ENCODE data around the gene GRAP2.
"Not testable (repeated sequence)": the region's sequence is repeated elsewhere in the genome, so short reads cannot be mapped to it uniquely, and the experiment has no call there.

Gene GRAP2

DNA sequence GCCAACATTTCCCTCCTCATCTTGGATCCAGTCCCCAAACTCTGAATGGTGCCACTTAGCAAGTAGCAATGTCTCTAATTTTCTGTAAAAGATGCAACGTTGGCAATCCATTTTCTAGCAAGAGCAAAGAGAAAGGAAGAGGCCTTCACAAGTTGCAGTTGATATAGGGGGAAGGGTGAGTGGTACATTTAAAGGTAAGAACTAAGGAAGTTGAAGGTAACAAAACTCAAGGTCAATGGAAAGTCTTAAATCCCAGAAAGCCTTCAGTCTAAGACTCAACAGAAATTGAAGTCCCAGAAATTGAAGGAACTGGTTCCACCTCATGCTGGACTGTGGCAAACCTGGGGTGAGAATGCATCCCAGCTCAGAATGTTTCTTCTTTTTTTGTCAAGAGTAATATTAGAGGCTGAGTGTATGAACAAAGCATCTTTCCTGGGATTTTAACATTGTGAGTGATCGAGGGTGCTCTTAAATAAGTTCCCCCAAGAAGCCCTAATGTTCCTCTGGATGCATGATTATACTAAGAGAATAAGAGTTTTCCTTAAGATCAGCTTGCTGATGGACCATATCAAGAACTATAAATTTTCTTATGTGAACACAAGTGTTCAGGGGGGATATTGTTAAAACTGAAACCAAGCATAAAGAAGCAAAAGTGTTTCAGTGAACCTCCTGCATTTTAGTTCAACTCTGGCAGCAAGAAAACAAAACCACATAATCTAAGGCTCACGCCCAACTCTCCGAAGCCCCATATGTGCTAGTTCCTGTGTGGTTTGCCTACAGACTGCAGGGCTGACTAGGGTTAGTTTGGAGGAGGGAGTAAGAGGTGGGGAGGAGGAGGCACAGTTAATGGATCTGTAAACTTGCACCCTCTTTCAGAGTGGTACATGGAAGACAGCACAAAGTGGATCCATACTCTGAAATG is at the start of gene GRAP2:
TSS of gene GRAP2 (plus strand) at position 779 of the 922 bp plus-strand sequence. CDS start 46,023 bp downstream, outside the sequence.
- no peak for DNase-seq (ENCODE audit: low read depth)

DNA sequence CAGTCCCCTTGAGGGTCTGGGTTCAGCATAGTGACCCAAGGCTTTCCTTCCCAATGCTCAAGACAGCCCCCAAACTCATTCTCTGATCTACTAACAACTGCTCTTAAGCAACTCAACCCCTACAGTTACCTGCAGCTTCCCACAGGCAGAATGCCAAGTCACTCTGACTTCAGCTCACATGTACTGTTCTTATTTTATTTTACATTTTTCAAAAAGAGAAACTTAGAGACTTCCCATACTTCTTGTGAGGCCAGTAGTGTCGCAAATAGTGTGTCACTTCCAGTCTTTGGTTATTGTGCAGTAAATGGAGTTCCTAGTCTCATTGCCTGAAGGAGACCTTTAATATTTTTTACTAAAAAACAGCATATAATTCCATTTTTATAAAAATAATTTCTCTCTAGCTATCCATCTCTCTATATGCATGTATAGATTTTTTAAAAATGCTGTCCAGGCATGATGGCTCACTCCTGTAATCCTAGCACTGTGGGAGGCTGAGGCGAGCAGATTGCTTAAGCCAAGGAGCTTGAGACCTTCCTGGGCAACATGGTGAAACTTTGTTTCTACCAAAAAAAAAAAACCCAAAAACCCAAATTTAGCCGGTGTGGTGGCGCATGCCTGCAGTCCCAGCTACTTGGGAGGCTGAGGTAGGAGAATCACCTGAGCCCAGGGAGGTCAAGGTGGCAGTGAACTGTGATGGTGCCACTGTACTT is 49.1 kb upstream of the GRAP2 start:
- DNase-seq (ENCODE audit: low read depth) = no peak

DNA sequence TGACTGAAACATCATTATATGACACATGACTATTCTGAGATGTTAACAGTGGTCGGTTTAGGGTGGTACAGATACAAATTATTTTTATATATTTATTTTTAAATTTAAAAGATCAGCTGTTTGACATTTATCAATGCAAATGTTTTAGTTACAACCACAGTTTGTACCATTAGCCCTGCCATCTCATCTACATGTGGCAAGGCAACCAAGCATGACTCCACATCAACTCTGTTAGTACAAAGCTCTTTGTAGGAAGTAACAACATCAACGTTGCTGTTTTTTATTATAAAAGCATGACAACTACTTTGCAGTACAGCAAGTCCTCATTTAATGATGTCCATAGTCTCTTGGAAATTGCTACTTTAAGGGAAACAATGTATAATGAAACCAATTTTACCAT is 48.1 kb upstream of the GRAP2 start:
- DNase-seq (ENCODE audit: low read depth) = no peak

DNA sequence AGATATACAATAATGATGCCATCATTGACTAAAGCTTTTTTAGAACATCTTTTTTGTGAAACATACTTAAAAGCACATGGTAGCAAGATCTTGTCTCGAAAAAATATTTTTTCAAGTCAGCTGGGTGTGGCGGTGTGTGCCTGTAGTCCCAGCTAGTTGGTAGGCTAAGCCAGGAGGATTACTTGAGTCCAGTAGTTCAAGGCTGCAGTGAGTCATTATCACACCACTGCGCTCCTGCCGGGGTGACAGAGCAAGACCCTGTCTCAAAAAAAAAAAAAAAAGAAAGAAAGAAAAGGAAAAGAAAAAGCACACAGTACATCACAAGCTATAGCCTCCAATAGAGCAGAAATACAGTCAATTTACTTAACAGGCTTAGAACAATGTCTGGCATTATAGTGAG is 44.3 kb upstream of the GRAP2 start:
- DNase-seq (ENCODE audit: low read depth) = no peak

- DNase-seq (ENCODE audit: low read depth) = no peak
Measured at GRCh38 chr22:39859903-39860588, 40.8 kb upstream of the GRAP2 start.

DNA sequence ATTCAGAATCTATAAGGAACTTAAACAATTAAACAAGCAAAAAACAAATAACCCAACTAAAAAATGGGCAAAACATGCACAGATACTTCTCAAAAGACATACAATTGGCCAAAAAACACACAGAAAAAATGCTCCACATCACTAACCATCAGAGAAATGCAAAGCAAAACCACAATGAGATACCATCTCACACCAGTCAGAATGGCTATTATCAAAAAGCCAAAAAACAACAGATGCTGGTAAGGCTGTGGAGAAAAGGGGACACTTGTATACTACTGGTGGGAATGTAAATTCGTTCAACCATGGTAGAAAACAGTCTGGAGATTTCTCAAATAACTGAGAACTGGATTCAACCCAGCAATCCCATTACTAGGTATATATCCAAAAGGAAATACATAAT is 32.1 kb upstream of the GRAP2 start:
- DNase-seq (ENCODE audit: low read depth) = no peak

GRCh38 chr22:39869797-39870196 is 31.1 kb upstream of the GRAP2 start:
- not testable (repeated sequence) for DNase-seq (ENCODE audit: low read depth)

GRCh38 chr22:39871008-39871798 is 29.7 kb upstream of the GRAP2 start:
- no peak for DNase-seq (ENCODE audit: low read depth)

DNA sequence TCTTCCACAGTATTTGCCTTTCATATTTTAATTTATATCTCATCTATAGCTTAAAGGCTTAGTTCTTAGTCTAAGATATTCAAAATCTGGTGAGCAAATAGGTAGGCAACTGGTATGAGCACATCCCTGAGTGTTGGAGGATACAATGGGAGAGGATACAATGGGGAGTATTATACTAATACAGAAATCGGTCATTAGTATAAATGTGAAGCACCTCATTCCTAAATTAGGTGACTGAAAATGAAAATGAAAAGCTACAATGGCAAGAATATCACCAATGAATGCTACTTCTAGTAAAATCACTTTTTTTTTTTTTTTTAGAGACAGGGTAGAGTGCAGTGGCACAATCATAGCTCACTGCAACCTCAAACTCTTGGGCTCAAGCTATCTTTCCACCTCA is 28.3 kb upstream of the GRAP2 start:
- no peak for DNase-seq (ENCODE audit: low read depth)

GRCh38 chr22:39873965-39874364 is 26.9 kb upstream of the GRAP2 start:
- DNase-seq (ENCODE audit: low read depth) = no peak

DNA sequence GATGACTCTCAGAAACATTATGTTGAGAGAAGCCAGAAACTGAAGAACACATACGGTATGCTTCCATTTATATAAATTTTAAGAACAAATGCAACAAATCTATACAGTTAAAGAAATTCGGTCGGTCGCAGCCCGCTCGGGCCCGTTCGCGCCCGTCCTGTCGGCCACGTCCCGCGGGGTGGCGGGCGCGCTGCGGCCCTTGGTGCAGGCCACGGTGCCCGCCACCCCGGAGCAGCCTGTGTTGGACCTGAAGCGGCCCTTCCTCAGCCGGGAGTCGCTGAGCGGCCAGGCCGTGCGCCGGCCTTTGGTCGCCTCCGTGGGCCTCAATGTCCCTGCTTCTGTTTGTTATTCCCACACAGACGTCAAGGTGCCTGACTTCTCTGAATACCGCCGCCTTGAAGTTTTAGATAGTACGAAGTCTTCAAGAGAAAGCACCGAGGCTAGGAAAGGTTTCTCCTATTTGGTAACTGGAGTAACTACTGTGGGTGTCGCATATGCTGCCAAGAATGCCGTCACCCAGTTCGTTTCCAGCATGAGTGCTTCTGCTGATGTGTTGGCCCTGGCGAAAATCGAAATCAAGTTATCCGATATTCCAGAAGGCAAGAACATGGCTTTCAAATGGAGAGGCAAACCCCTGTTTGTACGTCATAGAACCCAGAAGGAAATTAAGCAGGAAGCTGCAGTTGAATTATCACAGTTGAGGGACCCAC is 25.6 kb upstream of the GRAP2 start:
- DNase-seq (ENCODE audit: low read depth) = not testable (repeated sequence)

DNA sequence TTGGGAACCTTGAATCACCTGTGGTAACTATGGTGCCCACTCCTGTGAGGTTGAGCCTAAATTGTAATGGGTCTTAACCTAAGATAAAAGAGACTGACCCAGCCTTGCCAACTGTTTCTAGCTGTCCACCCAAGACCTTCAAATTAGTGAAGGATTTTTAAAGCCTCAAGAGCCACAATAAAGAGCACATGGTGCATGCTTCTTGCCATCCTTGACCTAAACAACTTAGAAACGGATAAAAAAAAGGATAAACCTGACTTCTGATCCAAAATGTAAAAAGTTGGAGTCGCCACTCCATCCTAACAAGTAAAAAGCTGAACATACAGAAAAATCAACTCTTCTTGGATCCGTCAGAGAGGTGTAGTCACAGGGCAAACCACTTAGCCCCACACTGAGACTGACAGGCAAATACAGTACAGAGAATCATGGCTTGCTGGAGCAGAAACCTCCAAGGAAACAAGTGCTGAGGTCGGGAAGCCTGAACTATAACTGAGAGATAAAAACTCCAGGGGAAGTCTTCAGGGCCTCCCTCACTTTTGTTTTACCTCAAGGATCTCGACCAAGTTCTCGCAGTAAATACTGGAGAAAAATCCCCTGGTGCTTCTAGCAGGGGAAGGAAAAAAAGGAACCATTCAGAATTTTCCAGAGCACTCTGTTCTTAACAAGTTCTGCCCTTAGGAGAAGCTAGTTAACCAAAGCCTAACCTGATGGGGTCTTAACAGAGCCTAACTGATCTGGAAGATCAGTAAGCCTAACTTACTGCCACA is 23.6 kb upstream of the GRAP2 start:
- no peak for DNase-seq (ENCODE audit: low read depth)

GRCh38 chr22:39880722-39881121 is 20.2 kb upstream of the GRAP2 start:
- no peak for DNase-seq (ENCODE audit: low read depth)

DNA sequence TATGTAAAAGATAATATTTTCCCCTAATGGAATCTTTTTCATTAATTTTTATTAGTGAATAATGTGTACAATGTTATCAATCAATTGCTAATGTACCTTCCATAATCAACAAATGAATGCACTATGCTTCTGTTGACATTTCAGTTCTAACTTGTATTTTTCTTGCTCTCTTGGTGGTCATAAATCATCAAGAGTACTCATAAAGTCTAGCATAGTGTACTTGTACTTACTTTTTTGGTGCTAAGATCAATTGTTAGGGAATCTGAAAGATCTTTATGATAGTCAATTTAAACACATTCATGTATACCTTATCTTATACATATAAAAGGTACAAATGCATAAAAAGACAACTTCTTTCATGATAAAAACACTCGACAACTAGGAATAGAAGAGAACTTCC is 17.8 kb upstream of the GRAP2 start:
- DNase-seq (ENCODE audit: low read depth) = no peak

DNA sequence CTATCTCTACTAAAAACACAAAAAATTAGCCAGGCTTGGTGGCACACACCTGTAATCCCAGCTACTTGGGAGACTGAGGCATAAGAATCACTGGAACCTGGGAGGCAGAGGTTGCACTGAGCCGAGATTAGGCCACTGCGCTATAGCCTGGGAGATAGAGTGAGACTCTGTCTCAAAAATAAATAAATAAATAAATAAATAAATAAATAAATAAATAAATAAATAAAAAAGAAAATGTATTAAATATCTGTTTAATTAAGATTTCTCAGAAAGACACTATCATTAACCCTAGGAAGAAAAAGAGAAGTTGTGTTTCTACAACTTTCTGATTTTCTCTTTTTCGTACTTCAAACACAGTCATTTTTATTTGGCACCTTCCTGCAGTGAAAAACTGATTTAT is 11.0 kb upstream of the GRAP2 start:
- not testable (repeated sequence) for DNase-seq (ENCODE audit: low read depth)

GRCh38 chr22:39893526-39893925 is 7.4 kb upstream of the GRAP2 start, which contains the start of gene ENTHD1:
ENTHD1 (minus strand) TSS chr22:39893760; CDS start chr22:39887748, 6,012 bp downstream.
- DNase-seq (ENCODE audit: low read depth) = no peak

- no peak for DNase-seq (ENCODE audit: low read depth)
Measured at GRCh38 chr22:39894554-39895092, 6.3 kb upstream of the GRAP2 start.

DNA sequence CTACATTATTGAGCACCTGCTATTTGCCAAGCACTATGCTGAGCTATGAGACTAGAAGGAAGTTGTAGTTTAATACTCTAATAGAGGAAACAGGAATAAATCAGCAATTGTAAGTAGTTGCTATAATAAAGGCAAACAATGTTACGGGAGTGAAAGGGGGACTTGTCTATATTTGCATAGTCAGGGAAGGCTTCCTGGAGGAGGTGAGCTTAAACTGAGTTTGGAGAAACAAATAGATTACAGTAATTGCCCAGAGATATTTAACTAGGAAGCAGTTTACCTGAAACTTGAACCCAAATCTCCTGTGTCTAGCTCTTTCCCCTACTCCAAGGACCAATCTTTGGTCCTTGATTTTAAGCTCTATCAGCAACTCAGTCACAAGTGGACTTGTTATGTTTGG is 5.2 kb upstream of the GRAP2 start:
- no peak for DNase-seq (ENCODE audit: low read depth)

DNA sequence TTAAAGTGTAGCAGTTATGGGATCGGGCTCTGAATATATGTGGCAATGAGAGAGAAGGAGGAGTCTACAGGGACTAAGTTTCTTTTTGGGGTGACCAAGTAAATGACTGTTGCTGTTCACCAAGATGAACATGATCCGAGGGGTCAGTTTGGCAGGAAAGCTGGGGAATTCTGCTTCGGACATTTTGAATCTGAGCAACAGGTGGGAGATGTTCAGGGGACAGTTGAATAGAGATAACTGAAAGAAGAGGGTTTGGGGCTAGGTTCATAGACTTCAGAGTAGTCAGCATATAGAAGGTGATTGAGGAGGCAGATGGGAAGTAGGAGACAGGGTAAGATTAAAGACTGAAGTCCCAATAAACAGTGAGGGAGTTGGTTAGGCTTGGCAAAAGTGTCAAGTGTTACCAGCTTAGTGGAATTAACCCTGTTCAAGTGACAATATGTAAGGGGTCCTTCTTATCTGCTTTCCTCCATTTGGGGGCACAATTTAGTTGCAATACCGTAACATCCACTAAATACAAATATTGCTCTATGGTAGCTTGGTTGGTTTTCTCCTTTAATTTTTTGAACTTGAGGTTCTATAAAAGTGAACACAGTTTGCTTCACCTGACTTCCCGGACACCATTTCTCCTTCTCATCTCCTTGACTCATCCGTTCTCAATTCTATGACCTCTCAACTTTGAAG is 4.4 kb upstream of the GRAP2 start:
- no peak for DNase-seq (ENCODE audit: low read depth)

Data from non-pigmented ciliary epithelial cell (primary cell).